DOHH2 (cell line): ENCODE results near the gene TYMP.

Experiments
- EZH2phosphoT487 ChIP-seq: fragments of 200-600 bp; sonication (generic); IDR thresholded peaks from 2 replicates; pipeline ENCODE4 v1.6.1; 2017; ENCODE audit warnings: borderline replicate concordance, mild to moderate bottlenecking, antibody characterized with exemption, low read length, moderate library complexity, mixed read lengths
- TF ChIP-seq, protein P1 (sequence below): fragments of 200-600 bp; sonication (generic); IDR thresholded peaks from one replicate; pipeline ENCODE4 v1.5.1; 2014; ENCODE audit warnings: antibody characterized with exemption, mild to moderate bottlenecking, low read depth, low read length; ENCODE audit not compliant: poor library complexity, severe bottlenecking

DNA sequence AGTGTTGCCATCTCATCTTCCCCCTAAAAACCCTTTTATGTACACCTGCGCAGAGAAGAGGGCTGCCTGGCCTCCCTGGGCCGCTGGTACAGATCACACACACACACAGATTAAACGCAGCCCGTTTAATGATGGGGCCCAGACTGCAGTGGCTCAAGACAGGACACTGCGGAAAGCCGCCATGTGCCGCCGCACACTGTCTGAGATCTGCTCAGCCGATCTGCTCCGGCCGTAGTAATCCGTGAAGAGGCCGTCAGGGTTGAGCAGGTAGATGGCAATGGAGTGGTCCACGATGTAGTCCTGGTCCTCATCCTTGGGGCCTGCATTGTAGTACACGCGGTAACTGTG, 6.4 kb downstream of the TYMP start:
- TF ChIP-seq, protein P1, sequence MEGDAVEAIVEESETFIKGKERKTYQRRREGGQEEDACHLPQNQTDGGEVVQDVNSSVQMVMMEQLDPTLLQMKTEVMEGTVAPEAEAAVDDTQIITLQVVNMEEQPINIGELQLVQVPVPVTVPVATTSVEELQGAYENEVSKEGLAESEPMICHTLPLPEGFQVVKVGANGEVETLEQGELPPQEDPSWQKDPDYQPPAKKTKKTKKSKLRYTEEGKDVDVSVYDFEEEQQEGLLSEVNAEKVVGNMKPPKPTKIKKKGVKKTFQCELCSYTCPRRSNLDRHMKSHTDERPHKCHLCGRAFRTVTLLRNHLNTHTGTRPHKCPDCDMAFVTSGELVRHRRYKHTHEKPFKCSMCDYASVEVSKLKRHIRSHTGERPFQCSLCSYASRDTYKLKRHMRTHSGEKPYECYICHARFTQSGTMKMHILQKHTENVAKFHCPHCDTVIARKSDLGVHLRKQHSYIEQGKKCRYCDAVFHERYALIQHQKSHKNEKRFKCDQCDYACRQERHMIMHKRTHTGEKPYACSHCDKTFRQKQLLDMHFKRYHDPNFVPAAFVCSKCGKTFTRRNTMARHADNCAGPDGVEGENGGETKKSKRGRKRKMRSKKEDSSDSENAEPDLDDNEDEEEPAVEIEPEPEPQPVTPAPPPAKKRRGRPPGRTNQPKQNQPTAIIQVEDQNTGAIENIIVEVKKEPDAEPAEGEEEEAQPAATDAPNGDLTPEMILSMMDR, result no peak
- TF ChIP-seq EZH2phosphoT487, result no peak
